Measurements from ENCODE around the gene SCAF11.

DNA sequence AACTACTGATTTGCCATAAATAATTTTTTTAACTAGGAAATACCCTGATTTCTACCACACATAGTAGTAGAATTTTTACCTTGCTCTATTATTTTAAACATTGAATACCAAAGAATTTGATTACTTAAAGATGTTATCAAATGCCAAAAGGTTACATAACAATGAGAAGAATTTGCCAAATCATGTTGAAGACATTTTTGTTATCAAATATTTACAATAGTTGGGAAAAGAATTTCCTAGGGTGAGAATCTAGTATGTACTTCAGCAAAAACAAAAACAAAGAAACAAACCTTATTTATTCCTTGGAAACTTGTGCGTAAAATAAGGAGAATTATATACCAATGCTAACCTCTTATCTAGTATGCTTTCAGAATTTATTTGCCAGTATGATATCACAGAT is 107.2 kb downstream of the SCAF11 start:
- TF ChIP-seq, protein P1, sequence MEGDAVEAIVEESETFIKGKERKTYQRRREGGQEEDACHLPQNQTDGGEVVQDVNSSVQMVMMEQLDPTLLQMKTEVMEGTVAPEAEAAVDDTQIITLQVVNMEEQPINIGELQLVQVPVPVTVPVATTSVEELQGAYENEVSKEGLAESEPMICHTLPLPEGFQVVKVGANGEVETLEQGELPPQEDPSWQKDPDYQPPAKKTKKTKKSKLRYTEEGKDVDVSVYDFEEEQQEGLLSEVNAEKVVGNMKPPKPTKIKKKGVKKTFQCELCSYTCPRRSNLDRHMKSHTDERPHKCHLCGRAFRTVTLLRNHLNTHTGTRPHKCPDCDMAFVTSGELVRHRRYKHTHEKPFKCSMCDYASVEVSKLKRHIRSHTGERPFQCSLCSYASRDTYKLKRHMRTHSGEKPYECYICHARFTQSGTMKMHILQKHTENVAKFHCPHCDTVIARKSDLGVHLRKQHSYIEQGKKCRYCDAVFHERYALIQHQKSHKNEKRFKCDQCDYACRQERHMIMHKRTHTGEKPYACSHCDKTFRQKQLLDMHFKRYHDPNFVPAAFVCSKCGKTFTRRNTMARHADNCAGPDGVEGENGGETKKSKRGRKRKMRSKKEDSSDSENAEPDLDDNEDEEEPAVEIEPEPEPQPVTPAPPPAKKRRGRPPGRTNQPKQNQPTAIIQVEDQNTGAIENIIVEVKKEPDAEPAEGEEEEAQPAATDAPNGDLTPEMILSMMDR (conservative IDR thresholded peaks at IDR 0.05; ENCODE audit: low read depth, low read length), result no peak
- no peak for TF ChIP-seq EZH2 (IDR thresholded peaks at IDR 0.05; ENCODE audit: low read length, unreplicated experiment)
- no peak for TF ChIP-seq EZH2phosphoT487 (IDR thresholded peaks at IDR 0.05; ENCODE audit: borderline replicate concordance, low read length)
